ENCODE results near the gene ZNF655.

The ZNF655 gene

GRCh38 chr7:99557940-99558305 is 519 bp upstream of the ZNF655 start:
- ChIA-PET POLR2A (interaction anchor here (0.5 to 3.4 kb wide), 15 partner anchors 9 to 361 kb away, joined by 3 to 26 read pairs (median 5); partner anchors contain the start of genes BUD31, CPSF4, PDAP1 and PTCD1), CTCF (no interaction called here)
- TF ChIP-seq ZNF133 (tag by site-specific recombination; IDR thresholded peaks at IDR 0.05) (no peak), ZNF777 (tag by site-specific recombination; IDR thresholded peaks at IDR 0.05; ENCODE audit: borderline replicate concordance) (peak; percentile 73; the same call in 1 of the 2 replicates), GLIS2 (tag by site-specific recombination; IDR thresholded peaks at IDR 0.05) (no peak), ZNF701 (tag by site-specific recombination; IDR thresholded peaks at IDR 0.05) (no peak), ZNF404 (tag by site-specific recombination; IDR thresholded peaks at IDR 0.05) (no peak), ZNF146 (tag by site-specific recombination; IDR thresholded peaks at IDR 0.05) (no peak), ZNF416 (tag by site-specific recombination; IDR thresholded peaks at IDR 0.05) (no peak), ZNF664 (tag by site-specific recombination; IDR thresholded peaks at IDR 0.05) (no peak), ZNF658 (tag by site-specific recombination; IDR thresholded peaks at IDR 0.05) (no peak), GFI1B (tag by site-specific recombination; IDR thresholded peaks at IDR 0.05) (no peak), ZNF544 (tag by site-specific recombination; IDR thresholded peaks at IDR 0.05) (no peak), ZNF501 (tag by site-specific recombination; IDR thresholded peaks at IDR 0.05) (no peak), TSHZ1 (tag by site-specific recombination; IDR thresholded peaks at IDR 0.05; ENCODE audit: borderline replicate concordance) (no peak), KLF1 (tag by site-specific recombination; IDR thresholded peaks at IDR 0.05) (peak; percentile 9; the same call in 1 of the 2 replicates), WT1 (tag by site-specific recombination; IDR thresholded peaks at IDR 0.05) (no peak)
- Histone ChIP-seq H3K9me3 (ENCODE audit: control insufficient read depth, insufficient read depth, low read depth, low read length) (no peaks in the 10 kb centered on the region), H3K27ac (ENCODE audit: extremely low read depth, low read depth, low read length) (peak overlapping the region; percentile 90), H3K4me1 (ENCODE audit: control insufficient read depth, insufficient read depth, low read length) (peaks cover 7% of the 10 kb centered on the region), H3K36me3 (ENCODE audit: control insufficient read depth in 2 of 2, insufficient read depth in 1 of 2, low read length in 2 of 2) (peaks cover 33 to 61% of the 10 kb centered on the region in 2 experiments), H3K4me3 (ENCODE audit: low read depth, low read length) (peak overlapping the region; percentile 93)

GRCh38 chr7:99559175-99559915 is 903 bp downstream of the ZNF655 start:
- Histone ChIP-seq H3K4me1 (ENCODE audit: control insufficient read depth, insufficient read depth, low read length) (peaks cover 7% of the 10 kb centered on the region), H3K27ac (ENCODE audit: extremely low read depth, low read depth, low read length) (peak overlapping the region; percentile 90), H3K9me3 (ENCODE audit: control insufficient read depth, insufficient read depth, low read depth, low read length) (no peaks in the 10 kb centered on the region), H3K36me3 (ENCODE audit: control insufficient read depth in 2 of 2, insufficient read depth in 1 of 2, low read length in 2 of 2) (peaks cover 45 to 65% of the 10 kb centered on the region in 2 experiments), H3K4me3 (ENCODE audit: low read depth, low read length) (peak overlapping the region; percentile 93)
- POLR2A ChIA-PET, result interaction anchor here (0.9 to 3.4 kb wide), 9 partner anchors 8 to 360 kb away, joined by 4 to 26 read pairs (median 5); partner anchors contain the start of genes BUD31, CPSF4, PDAP1 and PTCD1
- CTCF ChIA-PET, result no interaction called here
- TF ChIP-seq KLF9 (tag by site-specific recombination; IDR thresholded peaks at IDR 0.05; ENCODE audit: low read depth), result no peak; the same call in 1 of the 2 replicates
- peak; percentile 92 for TF ChIP-seq ZNF121 (tag by site-specific recombination; IDR thresholded peaks at IDR 0.05)
- TF ChIP-seq ZBTB49 (tag by site-specific recombination; IDR thresholded peaks at IDR 0.05; ENCODE audit: low read depth), result no peak
- 0 out of 2 replicates have a peak, but pooled peaks have one; percentile 1 for TF ChIP-seq KLF7 (tag by site-specific recombination; IDR thresholded peaks at IDR 0.05; ENCODE audit: borderline replicate concordance)
- no peak for TF ChIP-seq ZNF544 (tag by site-specific recombination; IDR thresholded peaks at IDR 0.05)
- TF ChIP-seq ZNF501 (tag by site-specific recombination; IDR thresholded peaks at IDR 0.05), result no peak
- TF ChIP-seq FEZF1 (tag by site-specific recombination; IDR thresholded peaks at IDR 0.05), result no peak
- 0 out of 2 replicates have a peak, but pooled peaks have one; percentile 10 for TF ChIP-seq ZNF629 (tag by site-specific recombination; IDR thresholded peaks at IDR 0.05)
- 0 out of 2 replicates have a peak, but pooled peaks have one; percentile 18 for TF ChIP-seq ZNF600 (tag by site-specific recombination; IDR thresholded peaks at IDR 0.05)
- no peak for TF ChIP-seq PATZ1 (tag by site-specific recombination; IDR thresholded peaks at IDR 0.05)
- peak; percentile 81; the same call in 1 of the 2 replicates for TF ChIP-seq ZNF362 (tag by site-specific recombination; IDR thresholded peaks at IDR 0.05)
- TF ChIP-seq ZNF394 (tag by site-specific recombination; IDR thresholded peaks at IDR 0.05; ENCODE audit: borderline replicate concordance), result peak; percentile 72; the same call in 1 of the 2 replicates
- no peak for TF ChIP-seq ZBTB7A (tag by site-specific recombination; IDR thresholded peaks at IDR 0.05; ENCODE audit: low read depth)
- TF ChIP-seq ZNF416 (tag by site-specific recombination; IDR thresholded peaks at IDR 0.05), result no peak

Measured in HEK293 (cell line).